GM21381 (cell line): Measurements from ENCODE around the gene RPS5.

ENCODE experiments used
- ATAC-seq: cut with Tn5 transposase; IDR thresholded peaks from one replicate; pipeline ENCODE4 v1.9.1; 2021; ENCODE audit warnings: mild to moderate bottlenecking, moderate library complexity; ENCODE audit not compliant: unreplicated experiment

The RPS5 gene

DNA sequence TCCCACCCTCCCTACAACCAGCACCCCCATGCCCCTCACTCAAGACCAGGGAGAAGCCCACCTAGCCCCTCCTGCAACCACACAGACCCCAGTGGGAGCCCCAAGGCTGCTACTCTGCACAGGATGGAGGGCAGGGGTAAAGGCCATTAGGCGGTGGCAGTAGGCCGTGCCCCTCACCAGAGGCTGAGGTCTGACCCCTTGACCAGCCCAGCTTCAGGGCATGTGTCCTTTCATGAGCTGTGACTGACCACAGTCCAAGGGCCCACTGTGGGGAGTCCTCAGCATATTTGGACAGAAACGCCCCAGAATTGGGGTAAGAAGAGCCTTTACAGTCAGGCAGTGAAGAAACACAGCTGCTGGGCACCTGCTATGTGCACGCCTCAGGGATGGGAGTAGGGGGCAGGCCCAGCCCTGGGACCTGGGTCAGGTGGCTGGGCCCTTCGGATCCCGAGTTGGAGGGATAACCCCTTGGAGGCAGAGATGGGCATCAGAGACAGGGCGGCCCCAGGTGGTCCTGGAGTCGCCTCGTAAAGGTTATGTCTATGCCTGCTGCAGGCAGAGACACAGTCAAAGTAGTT, 1.7 kb upstream of the RPS5 start:
- no peak for ATAC-seq

DNA sequence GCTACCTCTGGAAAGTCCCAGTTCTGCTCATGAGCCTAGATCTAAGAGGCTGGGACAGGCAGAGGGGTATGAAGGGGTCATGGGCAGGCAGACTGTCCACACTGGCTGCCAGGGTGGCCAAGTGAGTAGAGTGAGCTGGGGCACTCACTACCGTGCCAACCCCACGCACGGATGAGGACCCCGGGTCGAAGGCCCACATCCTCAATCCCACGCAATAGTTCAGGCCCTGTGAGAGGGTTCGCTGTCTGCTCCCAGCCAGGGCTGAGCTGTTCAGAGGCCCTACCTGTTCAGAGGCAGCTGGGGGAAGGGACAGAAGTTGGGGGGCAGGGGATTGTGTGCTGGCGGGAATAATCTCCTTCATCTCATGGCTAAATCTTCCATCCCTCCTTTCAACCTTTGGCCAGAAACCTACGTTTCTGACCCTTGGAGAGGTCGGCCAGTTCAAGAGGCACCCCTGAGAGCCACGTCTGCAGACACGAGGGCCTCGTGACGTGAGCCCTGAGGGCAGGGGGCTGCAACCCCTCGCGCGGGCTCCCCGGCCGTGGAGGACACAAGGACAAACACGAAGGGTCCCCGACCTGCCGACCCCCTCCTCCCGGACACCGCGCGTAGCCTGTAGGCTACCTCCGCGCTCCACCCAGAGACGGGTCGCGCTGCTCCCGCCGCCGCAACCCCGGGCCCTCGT, 1.0 kb upstream of the RPS5 start:
- no peak for ATAC-seq

DNA sequence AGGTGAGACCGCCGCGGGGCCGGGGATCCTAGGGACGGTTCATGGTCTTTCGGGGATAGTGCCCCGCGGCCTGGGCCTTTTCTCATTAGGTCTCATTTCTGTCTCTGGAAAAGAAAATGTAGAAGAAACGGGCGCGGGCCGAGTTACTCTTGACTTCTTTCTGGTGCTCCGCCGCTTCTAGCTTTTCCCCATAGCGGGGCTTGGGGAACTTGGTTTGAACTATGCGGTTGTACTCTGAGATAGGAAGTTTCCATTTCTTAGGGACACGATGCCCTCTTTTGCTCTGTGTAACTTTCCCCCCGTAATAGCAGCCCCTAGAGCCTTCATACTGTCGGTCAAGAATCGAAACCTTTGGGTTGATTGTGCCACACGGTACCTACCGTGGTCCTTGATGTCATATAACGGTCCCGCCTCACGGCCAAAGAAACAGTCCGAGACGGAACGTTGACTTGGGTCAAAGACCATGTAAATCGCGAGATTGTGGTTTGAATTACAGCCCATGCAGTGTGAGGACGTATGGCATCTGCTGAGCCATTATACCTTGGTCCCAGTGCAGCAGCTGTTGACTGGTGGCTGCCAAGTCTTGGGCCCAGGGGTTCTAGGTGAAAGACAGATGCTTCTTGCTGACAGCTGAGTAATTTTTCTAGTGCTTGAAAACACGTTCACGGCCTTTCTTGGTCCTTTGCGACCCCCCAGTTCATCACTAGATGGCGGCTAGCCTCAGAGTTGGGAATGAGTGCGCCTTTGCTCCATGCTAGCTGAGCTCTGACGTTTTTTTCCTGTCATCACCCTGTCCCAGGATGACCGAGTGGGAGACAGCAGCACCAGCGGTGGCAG, 487 bp downstream of the RPS5 start:
- ATAC-seq = no peak

DNA sequence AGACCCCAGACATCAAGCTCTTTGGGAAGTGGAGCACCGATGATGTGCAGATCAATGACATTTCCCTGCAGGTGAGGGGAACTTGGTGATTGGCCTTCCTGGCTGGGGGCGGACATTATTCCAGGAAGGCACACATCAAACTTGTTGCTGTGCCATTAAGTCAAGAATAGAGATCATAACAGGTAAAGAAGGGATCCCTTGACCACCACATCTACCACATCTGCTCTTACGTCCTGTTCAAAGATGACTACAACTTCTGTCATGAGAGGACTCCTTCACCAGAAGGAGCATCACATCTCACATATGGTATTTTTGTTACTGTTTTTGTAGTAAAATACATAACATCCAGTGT, 1.1 kb downstream of the RPS5 start:
- ATAC-seq = no peak

DNA sequence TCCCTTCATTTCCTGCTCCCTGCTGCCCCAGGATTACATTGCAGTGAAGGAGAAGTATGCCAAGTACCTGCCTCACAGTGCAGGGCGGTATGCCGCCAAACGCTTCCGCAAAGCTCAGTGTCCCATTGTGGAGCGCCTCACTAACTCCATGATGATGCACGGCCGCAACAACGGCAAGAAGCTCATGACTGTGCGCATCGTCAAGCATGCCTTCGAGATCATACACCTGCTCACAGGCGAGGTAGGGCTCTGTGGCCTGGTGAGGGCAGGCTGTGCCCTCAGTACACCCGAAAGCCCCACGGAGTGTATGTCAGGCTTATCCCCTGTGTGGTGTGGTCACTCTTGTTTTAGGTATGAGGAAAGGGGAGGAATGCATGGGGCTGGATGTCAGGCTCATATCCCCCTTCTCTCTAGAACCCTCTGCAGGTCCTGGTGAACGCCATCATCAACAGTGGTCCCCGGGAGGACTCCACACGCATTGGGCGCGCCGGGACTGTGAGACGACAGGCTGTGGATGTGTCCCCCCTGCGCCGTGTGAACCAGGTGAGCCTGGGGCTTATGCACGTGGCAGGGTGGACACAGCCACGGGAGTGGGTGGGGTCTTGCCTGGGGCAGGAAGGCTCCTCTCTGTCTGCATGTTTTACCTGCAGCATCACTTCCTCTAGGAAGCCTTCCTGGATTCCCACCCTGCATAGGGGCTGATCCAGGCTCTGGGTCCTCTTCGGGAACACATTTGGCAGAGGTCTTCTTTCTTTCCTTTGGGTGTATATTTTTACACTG, 6.1 kb downstream of the RPS5 start:
- ATAC-seq = no peak

DNA sequence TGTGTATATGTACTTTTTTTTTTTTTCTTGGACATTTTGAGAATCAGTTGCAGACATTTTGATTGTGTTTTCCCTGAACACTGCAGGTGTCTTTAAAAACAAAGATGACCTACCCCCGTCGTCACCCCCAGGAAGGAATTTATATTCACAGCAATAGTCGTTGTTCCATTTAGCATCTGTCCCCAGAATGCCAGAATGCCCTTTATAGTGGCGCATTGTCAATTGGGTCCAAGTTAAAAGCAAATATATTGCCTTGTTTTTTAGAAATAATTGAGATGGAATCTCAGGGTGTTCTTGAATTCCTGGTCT, 6.6 kb downstream of the RPS5 start:
- no peak for ATAC-seq

DNA sequence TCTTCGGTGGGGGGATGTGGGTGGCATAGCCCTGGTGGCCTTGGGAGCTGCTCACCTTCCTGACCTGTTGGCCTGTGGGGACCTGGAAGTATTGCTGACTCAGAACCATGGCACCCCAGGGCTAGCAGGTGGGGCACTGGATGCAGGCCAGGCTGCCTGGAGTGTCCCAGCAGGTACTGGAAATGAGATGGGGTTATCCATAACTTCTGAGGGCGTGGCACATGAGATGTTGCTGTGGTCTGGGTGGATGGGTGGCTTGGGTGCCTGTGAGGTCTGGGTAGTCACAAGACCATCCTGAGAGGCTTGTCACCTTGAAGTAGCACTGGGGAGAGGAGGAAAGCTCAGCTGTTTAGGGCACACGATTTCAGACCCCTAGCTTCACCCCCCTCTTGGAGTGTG, 7.8 kb downstream of the RPS5 start:
- ATAC-seq = no peak

DNA sequence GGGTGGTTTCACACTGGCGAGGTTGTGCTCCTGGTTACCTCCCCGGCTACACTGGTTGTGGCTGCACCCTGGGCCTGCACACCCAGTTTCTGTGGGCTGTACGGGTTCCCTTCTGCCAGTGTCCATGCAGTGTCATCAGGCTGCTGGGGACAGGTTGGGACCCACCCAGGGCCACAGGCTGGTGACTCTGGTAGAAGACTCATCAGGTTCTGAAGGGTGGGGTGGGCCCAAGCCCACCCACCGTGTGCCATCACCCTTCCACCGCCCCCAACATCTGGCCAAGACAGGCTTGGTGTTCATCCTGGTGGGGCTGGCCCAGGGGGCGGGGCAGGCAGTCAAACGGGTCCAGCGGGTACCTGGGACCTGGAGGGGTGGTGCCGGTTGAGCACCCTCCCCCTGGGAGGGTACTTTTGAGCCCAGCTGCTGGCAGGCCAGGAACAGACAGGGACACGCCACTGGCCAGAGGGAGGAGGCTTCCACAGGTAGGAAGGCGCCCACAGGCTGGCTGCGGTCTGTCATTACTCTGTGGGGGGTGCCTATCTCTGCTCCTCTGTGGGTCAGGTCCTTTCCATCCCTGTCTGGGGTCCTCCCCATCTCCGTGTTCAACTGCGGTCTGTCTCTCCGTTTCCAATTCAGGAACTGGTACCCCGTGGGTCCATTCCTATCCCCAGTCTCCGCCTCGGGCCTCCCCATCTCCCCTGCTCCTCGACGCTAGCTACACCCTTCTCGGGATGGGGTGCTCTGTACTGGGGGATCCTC, 8.3 kb downstream of the RPS5 start, which contains the start of gene RNF225:
RNF225 (plus strand) TSS at position 437 of the 759 bp plus-strand sequence. CDS start 434 bp downstream, outside the sequence.
- ATAC-seq = no peak

DNA sequence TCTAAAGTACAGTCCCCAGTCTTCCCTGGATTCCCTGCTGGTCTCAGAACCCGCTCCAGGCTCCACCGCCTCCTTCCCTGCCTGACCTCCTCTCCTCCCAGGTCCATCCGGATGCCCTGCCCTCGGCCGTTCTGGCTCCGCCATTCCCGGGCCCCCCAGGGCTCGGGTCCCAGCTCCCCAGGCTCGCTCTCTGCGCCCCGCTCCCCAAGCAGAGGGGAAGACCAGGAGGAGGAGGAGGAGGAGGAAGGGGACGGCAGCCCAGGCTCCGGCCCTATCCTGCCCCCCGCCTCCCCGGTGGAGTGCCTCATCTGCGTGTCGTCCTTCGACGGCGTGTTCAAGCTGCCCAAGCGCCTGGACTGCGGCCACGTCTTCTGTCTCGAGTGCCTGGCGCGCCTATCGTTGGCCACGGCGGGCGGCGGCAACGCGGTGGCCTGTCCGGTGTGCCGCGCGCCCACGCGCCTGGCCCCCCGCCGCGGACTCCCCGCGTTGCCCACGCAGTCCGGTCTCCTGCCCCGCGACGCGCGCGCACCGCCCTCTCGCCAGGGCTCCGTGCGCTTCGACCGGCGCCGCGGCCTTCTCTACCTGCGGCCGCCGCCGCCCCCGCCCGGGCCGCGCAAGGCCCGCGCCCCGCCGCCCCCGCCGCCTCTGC, 9.0 kb downstream of the RPS5 start:
- no peak for ATAC-seq

DNA sequence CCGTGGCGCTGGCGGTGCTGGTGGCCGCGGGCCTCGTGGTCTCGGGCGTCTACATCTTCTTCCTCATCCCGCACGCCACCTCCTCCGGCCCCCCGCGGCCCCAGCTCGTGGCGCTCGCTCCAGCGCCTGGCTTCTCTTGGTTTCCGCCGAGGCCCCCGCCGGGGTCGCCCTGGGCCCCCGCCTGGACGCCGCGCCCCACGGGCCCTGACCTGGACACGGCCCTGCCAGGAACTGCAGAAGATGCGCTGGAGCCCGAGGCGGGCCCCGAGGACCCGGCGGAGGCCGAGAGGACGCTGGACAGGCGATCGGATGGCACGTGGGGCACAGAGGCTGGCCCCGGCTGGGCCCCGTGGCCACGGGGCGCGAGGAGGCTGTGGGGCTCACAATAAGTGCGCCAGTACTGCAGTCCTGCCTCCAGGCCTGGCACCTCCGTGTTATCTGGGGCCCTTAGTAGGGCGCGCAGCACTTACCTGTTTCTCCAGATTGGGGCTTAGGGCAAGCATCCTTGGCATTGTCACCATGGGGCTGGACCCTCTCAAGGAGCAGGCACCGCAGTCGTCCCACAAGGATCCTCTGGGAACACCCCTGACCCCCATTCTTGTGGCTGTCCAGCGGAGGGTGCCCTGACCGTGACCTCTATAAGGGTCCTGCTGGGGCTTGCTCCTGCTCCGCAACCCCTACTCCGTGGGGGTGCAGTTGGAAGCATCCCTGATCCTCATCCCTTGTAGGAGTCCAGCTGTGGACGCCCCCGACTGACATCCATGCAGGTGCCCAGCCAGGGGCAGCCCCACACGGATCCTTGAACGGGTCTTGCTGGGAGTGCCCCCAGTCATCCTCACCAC, 9.8 kb downstream of the RPS5 start:
- ATAC-seq = no peak

DNA sequence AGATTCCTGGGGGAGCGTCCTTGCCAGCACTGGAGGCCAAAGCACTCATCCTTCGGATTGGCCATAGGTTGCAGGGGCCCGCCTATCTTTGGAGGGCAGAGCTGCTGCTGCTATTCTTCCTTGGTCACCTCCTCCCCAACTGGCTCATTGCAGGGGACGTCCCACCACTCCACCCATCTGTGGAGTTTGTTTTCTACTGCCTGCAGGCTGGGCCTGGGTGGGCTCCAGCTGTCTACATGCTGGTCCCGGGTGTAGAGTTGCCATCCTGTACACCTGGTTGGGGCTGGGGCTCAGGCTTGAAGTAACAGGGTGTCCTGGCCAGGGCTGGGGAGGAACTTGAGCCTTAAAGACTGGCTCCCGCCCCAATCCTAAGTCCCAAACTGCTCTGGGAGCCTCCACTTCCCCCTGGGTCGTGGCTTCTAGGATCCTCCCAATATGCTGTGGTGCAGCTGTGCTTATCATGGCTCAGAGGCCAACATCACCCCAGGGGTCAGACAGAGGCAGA, 10.5 kb downstream of the RPS5 start:
- ATAC-seq = no peak

DNA sequence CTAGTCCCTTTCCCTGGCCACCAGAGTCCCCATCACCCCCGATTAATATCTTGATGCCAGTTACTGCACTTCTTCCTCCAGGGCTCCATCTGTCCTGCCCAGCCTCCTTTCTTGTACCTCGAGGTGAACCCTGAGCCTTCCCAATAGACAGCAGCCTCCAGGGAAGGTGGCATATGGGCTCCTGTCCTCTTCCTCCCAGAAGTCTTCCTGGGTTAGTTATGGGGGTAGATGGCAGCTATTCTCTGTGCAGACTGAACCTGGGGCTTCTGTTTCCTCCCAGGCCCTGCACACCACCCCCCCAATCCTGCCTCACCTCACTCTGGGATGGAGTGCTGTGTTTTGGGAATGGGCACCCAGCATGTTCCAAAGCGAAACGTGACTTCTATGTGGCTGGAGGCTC, 11.0 kb downstream of the RPS5 start:
- no peak for ATAC-seq

DNA sequence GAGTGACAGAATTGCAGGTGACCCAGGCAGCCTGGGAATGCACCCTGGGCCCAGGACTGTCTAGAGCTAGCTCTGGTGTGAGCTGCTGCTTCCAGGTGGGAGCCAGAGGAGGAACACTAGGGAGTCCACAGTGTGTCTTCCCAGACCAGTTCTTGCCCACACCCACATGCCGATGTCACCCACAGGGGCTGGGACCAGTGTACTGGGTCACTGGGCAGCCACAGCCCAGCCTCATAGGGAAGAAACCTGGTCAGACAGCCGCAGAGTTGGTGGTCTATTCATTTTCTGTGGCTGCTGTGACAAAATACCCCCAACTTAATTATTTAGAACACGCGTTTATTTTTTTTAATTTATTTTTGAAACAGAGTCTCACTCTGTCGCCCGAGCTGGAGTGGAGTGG, 11.5 kb downstream of the RPS5 start:
- ATAC-seq = no peak

DNA sequence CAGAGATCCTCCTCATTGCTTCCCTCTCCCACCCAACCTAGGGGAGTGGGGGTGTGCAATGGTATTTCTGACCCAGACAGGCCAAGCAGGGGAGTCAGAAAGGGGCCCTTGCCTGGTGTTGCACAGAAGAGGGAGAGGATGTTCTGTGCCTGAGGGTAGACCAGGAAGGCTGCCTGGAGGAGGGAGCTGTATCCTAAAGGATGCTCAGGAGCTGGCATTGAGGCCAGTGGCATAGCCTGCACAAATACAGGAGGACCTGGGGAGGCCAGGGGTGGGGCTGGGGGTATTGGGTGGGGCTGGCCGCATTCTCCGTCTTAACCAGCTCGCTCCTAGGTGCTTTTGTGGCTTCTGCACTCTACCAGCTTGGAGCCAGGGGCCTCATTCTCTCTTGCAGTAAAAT, 12.8 kb downstream of the RPS5 start:
- ATAC-seq = no peak

DNA sequence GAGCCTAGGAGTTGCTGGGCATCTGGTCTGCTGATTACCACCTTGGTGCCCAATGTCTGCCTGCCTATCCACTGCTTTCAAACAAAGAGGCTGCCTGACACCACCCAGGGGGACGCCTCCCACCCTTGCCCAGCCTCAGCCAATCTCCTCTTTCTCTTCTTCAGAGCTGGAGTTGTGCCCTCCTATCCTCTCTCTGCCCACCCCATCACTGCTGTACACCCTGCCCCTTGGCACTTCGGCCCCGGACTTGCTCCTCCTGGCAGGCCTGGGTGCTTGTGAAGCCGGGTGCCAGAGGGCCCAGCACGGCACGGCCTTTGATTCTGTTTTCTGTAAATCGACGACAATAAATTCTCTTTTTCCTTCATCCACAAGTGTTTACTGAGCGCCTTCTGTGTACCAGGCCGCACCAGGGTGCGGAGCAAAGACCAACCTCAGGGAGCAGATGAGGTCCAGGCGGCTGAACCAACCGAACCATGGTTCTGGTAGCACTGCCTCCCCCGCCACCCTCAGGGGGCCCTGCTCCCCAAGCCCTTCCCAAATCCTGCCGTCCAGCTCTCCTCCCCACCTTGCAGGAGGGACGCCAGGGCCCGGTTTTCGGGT, 13.3 kb downstream of the RPS5 start:
- no peak for ATAC-seq

DNA sequence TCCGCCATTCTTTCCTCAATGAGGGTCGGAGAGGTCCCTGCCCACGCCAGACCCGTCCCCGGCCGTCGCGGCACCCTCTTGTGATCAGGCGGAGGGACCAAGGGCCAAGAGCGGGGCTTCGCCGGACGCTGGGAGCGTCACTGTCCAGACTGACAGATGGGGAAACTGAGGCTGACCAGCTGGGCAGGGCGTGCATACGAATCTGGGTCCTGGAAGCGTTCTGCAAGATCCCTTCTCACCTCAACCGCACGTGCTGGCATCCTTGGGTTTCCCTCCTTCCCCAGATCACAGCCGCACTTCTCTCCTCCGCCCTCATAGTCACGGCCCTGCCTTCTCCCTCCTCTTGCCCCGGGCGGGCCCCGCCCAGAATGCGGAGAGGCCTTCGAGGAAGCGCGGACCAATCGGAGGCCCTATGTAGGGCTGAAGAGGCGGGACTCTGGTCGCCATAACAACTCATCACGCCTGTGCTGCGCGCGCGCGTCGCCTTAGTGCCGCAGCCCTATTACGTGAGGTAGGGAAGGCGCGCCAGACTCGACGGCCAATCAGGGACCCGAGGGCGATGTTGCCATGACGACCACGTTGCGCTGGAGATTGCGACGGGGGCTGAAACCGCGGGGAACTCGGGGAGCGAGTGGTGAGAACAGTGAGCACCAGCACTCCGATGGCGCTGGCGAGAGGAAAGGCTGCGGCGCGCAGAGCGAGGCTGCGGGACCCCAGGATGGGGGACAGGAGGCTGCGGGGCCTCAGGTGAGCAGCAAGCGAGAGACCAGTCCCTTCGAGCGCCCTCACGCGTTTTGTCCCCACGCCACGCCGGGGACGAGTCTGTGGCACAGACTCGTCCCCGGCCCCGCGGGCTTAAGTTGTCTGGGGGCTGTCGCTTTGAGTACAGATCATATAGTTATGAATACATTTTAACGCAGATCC, 14.1 kb downstream of the RPS5 start:
- ATAC-seq = peak; percentile 95

DNA sequence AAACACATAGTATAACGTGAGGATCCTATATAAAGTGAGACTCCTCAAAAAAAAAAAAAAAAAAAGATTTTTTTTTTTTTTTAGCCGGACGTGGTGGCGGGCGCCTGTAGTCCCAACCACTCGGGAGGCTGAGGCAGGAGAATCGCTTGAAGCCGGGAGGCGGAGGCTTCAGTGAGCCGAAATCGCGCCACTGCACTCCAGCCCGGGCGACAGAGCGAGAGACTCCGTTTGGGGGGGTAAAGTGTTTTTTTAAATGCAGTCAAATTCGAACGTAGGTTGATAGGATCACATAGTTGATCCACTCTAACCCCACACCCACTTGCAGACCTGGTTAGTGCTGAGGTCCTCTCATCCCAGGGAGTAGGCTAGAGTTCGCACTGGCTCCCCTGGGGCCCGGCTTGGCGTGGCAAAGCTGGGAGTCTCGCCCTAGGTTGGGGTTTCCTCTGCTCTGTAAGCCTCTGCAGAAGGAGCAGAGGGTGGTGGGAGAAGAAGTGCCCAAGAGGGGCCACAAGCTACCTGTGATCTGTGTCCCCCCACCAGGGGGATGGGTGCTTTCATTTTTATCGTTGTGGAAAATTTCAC, 14.9 kb downstream of the RPS5 start:
- ATAC-seq = no peak
